NCI-H774 (cell line): ENCODE data around the gene LRP8.
"Not testable (repeated sequence)": the region's sequence is repeated elsewhere in the genome, so short reads cannot be mapped to it uniquely, and the experiment has no call there.

ENCODE experiments used
- DNase-seq: peaks from one replicate; lab custom pipeline; 2025; lab: John Stamatoyannopoulos, UW

Gene LRP8

DNA sequence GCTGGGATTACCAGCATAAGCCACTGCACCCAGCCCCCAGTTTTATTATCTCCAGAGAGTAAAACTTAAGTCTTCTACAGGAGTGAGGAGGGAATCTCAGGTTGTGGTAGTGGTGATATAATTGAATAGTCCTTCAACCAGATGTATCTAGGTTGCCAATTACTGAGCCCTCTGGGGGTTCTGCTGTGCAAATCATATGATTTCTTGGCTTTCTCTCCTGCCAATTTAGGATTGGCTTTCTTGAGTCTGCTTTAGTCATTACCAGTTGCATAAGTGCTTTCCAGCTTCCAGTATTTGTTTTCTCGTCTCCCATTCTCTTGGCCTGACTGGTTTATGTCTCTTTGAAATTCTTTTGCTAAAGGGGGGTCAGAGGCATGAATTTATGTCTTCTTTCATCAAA is 120.1 kb downstream of the LRP8 start:
- no peak for DNase-seq

DNA sequence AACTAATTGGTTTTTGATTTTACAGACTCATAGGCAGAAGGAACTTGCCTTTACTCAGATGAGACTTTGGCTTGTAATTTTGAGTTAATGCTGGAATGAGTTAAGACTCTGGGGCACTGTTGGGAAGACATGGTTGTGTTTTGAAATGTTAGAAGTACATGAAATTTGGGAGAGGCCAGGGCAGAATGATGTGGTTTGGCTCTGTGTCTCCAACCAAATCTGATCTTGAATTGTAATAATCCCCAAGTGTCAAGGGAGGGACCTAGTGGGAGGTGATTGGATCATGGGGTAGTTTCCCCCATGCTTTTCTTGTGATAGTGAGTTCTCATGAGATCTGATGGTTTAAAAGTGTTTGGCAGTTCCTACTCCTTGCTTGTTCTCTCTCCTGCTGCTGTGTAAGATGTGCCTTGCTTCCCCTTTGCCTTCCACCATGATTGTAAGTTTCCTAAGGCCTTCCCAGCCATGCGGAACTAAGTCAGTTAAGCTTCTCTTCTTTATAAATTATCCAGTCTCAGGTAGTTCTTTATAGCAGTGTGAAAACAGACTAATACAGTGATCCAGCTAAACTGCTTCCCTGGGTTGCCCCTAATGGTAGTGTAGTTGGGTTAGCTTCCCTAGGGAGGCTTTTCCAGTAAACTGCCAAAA is 121.0 kb downstream of the LRP8 start:
- DNase-seq = no peak

DNA sequence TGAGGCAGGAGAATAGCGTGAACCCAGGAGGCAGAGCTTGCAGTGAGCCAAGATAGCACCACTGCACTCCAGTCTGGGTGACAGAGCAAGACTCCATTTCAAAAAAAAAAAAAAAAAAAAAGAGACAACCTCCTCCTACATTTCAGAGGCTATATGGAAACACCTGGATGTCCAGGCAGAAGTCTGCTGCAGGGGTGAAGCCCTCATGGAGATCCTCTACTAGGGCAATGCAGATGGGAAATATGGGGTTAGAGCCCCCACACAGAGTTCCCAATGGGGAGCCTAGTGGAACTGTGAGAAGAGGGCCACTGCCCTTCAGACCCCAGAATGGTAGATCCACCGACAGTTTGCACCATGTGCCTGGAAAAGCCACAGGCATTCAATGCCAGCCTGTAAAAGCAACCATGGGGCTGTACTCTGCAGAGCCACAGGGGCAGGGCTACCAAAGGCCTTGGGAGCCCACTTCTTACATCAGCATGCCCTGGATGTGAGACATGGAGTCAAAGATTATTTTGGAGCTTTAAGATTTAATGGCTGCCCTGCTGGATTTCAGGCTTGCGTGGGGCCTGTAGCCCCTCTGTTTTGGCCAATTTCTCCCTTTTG is 121.7 kb downstream of the LRP8 start:
- DNase-seq = not testable (repeated sequence)

GRCh38 chr1:53205496-53205895 is 122.4 kb downstream of the LRP8 start:
- not testable (repeated sequence) for DNase-seq

- DNase-seq = no peak
Observed at GRCh38 chr1:53203466-53203865, 124.4 kb downstream of the LRP8 start.

DNA sequence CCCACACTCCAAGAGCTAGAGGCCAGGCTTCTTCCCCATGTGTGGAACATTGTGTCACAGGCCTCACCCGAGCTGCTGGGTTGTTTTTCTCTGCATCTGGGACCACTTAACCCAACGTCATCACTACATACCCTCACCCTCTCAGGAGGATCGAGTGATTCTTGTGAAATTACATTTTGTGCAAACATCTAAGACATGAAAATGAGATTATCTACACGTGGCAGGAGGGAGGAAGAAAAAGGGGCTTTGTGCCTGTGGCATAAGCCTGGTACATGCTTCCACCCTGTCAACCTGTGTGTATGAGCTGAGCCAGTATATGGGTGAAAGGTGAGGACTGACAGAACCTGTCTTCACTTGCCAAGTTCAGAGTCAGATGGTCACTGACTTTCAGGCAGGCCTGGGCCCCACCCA is 129.6 kb downstream of the LRP8 start:
- DNase-seq = no peak

GRCh38 chr1:53197291-53198200 is 130.3 kb downstream of the LRP8 start:
- DNase-seq = no peak

GRCh38 chr1:53196485-53197290 is 131.2 kb downstream of the LRP8 start, which contains the start of gene CPT2:
Gene CPT2, plus strand, starts transcription at chr1:53196824. Its CDS starts 120 bp downstream, at chr1:53196944.
- peak; percentile 96 for DNase-seq

- DNase-seq = no peak
Observed at GRCh38 chr1:53196017-53196484, 131.8 kb downstream of the LRP8 start.

DNA sequence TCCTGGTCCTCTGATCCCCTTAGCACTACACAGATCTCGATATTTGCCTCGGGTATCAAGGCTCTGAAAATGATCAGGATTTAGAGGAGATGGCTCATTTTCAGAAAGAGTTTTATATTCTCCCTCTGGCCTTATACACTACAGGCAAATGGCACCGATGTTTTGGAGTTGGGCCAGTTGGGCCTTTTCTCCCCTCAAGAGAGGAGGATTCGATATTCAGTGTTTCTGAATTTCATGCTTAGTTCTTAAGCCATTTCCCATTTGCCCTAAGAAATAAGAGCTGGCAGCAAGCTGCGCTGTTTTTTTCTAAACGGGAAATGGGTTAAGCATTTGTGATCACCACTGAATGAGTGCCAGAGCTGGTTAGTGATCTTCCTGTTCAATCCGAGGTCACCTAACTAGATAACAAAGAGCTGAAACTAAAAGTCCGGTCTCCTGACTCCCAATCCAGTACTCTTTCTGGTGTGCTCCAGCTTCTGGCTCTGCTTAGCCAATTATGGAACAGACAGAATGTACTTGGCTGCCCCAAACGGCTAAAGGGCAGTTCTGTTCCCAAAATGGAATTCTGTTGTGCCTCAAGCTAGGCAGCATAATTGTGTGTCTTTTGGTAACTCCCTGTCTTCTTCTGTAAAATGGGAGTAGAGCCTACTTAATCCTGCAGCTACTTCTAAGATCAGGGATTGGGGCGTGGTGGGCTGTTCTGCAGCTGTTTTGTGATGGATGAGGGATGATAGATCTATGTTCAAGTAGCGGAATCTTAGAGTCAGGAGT is 132.4 kb downstream of the LRP8 start:
- no peak for DNase-seq
